Fibroblast of lung (primary cell): ENCODE results near the gene SLAIN2. TPM values are rescaled to one million over a fixed set of nuclear protein-coding genes. Genes with fewer than 3 reads are reported as not detected.
"Not testable (repeated sequence)": the region's sequence is repeated elsewhere in the genome, so short reads cannot be mapped to it uniquely, and the experiment has no call there.

Experiments
- DNase-seq, 2 donors: peaks; one replicate each; pipeline versions ENCODE4 v3.0.0 to v3.0.0-alpha.2; 2010; ENCODE audit warnings: low read depth in 2 of 2
- H2AFZ ChIP-seq: 2 replicates; pipeline ENCODE4 v1.5.1; 2012; ENCODE audit warnings: low read length, control low read depth, inconsistent platforms
- H3K27ac ChIP-seq: 2 replicates; pipeline ENCODE4 v1.5.1; 2011; ENCODE audit warnings: low read length, control low read depth; ENCODE audit not compliant: insufficient read depth
- H3K27me3 ChIP-seq: 2 replicates; pipeline ENCODE4 v1.5.1; 2011; ENCODE audit warnings: mild to moderate bottlenecking, low read length; ENCODE audit not compliant: control insufficient read depth, insufficient read depth
- H3K36me3 ChIP-seq: 2 replicates; pipeline ENCODE4 v1.5.1; 2011; ENCODE audit warnings: low read length; ENCODE audit not compliant: control insufficient read depth, insufficient read depth
- H3K4me1 ChIP-seq: 2 replicates; pipeline ENCODE4 v1.5.1; 2011; ENCODE audit warnings: low read length; ENCODE audit not compliant: control insufficient read depth, insufficient read depth; ENCODE audit errors: extremely low read depth
- H3K4me2 ChIP-seq: 2 replicates; pipeline ENCODE4 v1.5.1; 2011; ENCODE audit warnings: low read length, control low read depth; ENCODE audit not compliant: insufficient read depth; ENCODE audit errors: extremely low read depth
- H3K4me3 ChIP-seq, 4 experiments: fragments of 200-600 bp in 1 of 4; sonication (generic) in 1 of 4; replicated peaks in 1 of 4; 2 replicates each; pipeline ENCODE4 v1.5.1; 2011 to 2016; ENCODE audit warnings: low read length in 4 of 4, low read depth in 3 of 4, mild to moderate bottlenecking in 3 of 4, control low read depth in 2 of 4, inconsistent platforms in 1 of 4, mixed read lengths in 1 of 4; ENCODE audit not compliant: insufficient read depth in 1 of 4; ENCODE audit errors: control extremely low read depth in 1 of 4
- H3K79me2 ChIP-seq: 2 replicates; pipeline ENCODE4 v1.5.1; 2012; ENCODE audit warnings: mild to moderate bottlenecking, low read length, inconsistent platforms; ENCODE audit not compliant: control insufficient read depth, insufficient read depth
- H3K9ac ChIP-seq: 2 replicates; pipeline ENCODE4 v1.5.1; 2011; ENCODE audit warnings: mild to moderate bottlenecking, low read length, control low read depth; ENCODE audit not compliant: insufficient read depth
- H3K9me3 ChIP-seq: 2 replicates; pipeline ENCODE4 v1.5.1; 2012; ENCODE audit warnings: low read depth, low read length; ENCODE audit not compliant: control insufficient read depth, insufficient read depth
- H4K20me1 ChIP-seq: 2 replicates; pipeline ENCODE4 v1.5.1; 2011; ENCODE audit warnings: low read length; ENCODE audit not compliant: control insufficient read depth, insufficient read depth; ENCODE audit errors: extremely low read depth
- EZH2 ChIP-seq: IDR thresholded peaks from 2 replicates; pipeline ENCODE4 v1.5.1; 2012; ENCODE audit warnings: low read length, control low read depth, mild to moderate bottlenecking; ENCODE audit errors: missing control alignments
- polyA plus RNA-seq, 2 donors: library from polyadenylated mRNA; depleted of rRNA in 1 of 2; stranded (reverse) in 1 of 2; unstranded in 1 of 2; fragments of >200 nt; gene quantifications; 2 replicates each; pipeline ENCODE4 v1.2.1, GENCODE V29; 2011 to 2012; ENCODE audit warnings: missing spikeins in 1 of 2
- total RNA-seq: library from RNA; depleted of rRNA; stranded (reverse); fragments of >200 nt; gene quantifications from 2 replicates; pipeline ENCODE4 v1.2.1, GENCODE V29; 2014
- TF ChIP-seq, protein P1 (sequence below), 2 donors: IDR thresholded peaks in 1 of 2; conservative IDR thresholded peaks in 1 of 2; 1 replicate in 1 of 2; 2 replicates in 1 of 2; pipeline ENCODE4 v1.5.1; 2011 to 2012; ENCODE audit warnings: low read length in 2 of 2, control low read depth in 1 of 2, inconsistent platforms in 1 of 2, low read depth in 1 of 2, mild to moderate bottlenecking in 1 of 2

SLAIN2 gene
- total and polyA plus RNA-seq, 2 donors (not counting 1 experiment from before 2014, with no cell fraction given) = 34.2 to 57.4 TPM

DNA sequence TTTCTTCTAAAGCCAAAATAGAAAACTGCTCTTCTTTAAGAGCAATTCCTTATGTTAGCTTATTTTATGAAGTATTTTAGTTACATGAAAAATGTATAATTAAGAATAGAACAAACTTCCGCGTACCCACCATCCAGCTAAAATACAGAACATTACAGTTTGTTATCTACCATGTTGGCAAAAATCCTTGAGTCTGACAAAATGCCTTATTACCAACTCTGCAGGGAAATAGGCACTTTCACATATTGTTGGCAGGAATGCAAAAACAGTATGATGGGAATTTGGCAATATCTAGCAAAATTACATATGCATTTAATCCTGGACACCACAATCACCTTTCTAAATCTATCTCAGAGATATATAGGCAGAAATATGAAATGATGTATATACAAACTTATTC is 32.4 kb upstream of the SLAIN2 start:
- H3K4me2 ChIP-seq = no peak overlapping the region
- H3K9ac ChIP-seq = no peak overlapping the region
- H3K4me3 ChIP-seq = no peak overlapping the region
- H2AFZ ChIP-seq = no peak overlapping the region
- H3K27me3 ChIP-seq = no peaks in the 10 kb centered on the region
- no peak for TF ChIP-seq EZH2
- TF ChIP-seq, protein P1, sequence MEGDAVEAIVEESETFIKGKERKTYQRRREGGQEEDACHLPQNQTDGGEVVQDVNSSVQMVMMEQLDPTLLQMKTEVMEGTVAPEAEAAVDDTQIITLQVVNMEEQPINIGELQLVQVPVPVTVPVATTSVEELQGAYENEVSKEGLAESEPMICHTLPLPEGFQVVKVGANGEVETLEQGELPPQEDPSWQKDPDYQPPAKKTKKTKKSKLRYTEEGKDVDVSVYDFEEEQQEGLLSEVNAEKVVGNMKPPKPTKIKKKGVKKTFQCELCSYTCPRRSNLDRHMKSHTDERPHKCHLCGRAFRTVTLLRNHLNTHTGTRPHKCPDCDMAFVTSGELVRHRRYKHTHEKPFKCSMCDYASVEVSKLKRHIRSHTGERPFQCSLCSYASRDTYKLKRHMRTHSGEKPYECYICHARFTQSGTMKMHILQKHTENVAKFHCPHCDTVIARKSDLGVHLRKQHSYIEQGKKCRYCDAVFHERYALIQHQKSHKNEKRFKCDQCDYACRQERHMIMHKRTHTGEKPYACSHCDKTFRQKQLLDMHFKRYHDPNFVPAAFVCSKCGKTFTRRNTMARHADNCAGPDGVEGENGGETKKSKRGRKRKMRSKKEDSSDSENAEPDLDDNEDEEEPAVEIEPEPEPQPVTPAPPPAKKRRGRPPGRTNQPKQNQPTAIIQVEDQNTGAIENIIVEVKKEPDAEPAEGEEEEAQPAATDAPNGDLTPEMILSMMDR (conservative IDR thresholded peaks at IDR 0.05 in 1 of 2, IDR thresholded peaks at IDR 0.05 in 1 of 2; ENCODE audit: low read depth in 1 of 2, low read length in 2 of 2) = no peak
- no peaks in the 10 kb centered on the region for H3K9me3 ChIP-seq
- H3K79me2 ChIP-seq = no peaks in the 10 kb centered on the region
- DNase-seq = no peak
- H4K20me1 ChIP-seq = no peaks in the 10 kb centered on the region
- no peaks in the 10 kb centered on the region for H3K36me3 ChIP-seq
- no peak overlapping the region for H3K27ac ChIP-seq
- no peaks in the 10 kb centered on the region for H3K4me1 ChIP-seq

DNA sequence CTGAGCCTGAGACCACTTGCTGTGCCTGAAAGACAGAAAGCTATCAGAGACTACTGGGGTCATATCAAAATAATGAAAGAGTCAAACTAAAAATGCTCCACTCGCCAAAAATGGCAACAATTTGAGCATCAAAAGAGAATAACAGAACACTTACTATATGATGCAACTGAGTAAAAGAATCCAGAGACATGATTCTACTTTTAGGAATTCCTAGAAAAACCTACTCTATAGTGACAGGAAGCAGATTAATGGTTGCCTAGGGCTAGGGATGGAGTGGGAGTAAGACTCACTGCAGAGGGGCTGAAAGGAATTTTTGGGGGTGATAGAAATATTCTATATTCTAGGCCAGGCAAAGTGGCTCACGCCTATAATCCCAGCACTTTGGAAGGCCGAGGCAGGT is 29.4 kb upstream of the SLAIN2 start:
- no peaks in the 10 kb centered on the region for H3K79me2 ChIP-seq
- no peaks in the 10 kb centered on the region for H4K20me1 ChIP-seq
- H3K36me3 ChIP-seq = no peaks in the 10 kb centered on the region
- H3K4me3 ChIP-seq = no peak overlapping the region
- H3K27me3 ChIP-seq = no peaks in the 10 kb centered on the region
- H3K4me1 ChIP-seq = peaks cover 3% of the 10 kb centered on the region
- TF ChIP-seq, protein P1 (conservative IDR thresholded peaks at IDR 0.05 in 1 of 2, IDR thresholded peaks at IDR 0.05 in 1 of 2; ENCODE audit: low read depth in 1 of 2, low read length in 2 of 2) = no peak
- no peak for TF ChIP-seq EZH2
- no peak overlapping the region for H3K27ac ChIP-seq
- H3K9me3 ChIP-seq = no peaks in the 10 kb centered on the region
- no peak overlapping the region for H3K9ac ChIP-seq
- DNase-seq = peak in 1 of 2 donors; percentile 29
- no peak overlapping the region for H2AFZ ChIP-seq
- H3K4me2 ChIP-seq = no peak overlapping the region

DNA sequence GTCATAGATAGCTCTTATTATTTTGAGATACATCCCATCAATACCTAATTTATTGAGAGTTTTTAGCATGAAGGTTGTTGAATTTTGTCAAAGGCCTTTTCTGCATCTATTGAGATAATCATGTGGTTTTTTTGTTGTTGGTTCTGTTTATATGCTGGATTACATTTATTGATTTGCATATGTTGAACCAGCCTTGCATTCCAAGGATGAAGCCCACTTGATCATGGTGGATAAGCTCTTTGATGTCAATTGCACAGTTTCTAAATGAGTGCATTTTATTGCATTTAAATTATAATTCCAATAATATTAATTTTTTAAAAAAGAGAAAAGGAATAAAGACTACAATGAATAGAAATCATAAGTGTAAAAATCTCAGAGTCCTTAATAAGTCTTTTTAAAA is 26.6 kb upstream of the SLAIN2 start:
- not testable (repeated sequence) for H3K4me1 ChIP-seq, H3K9me3 ChIP-seq, H3K36me3 ChIP-seq, H4K20me1 ChIP-seq, H3K4me3 ChIP-seq, H3K27ac ChIP-seq, H3K4me2 ChIP-seq, H3K9ac ChIP-seq, DNase-seq, H2AFZ ChIP-seq, H3K27me3 ChIP-seq, H3K79me2 ChIP-seq
